SK-N-SH treated with all-trans-retinoic acid at 6 μM for 48 hours (cell line): ENCODE data around the gene TREML2.

Source experiments
- ATAC-seq: fragments of 200-7000 bp; cut with Tn5 transposase; 3 replicates; pipeline ENCODE4 v1.9.1; 2020; ENCODE audit warnings: mild to moderate bottlenecking, moderate library complexity
- ZC3H10 ChIP-seq: fragments of 250-450 bp; sonication (Bioruptor Pico); IDR thresholded peaks from 2 replicates; pipeline ENCODE4 v1.5.1; 2021; ENCODE audit warnings: mild to moderate bottlenecking, moderate library complexity
- ZFP30 ChIP-seq: fragments of 450-650 bp; formaldehyde crosslinking; IDR thresholded peaks from 2 replicates; pipeline ENCODE4 v1.5.0; 2022; ENCODE audit warnings: mild to moderate bottlenecking, moderate library complexity

TREML2 gene

GRCh38 chr6:41147917-41148316 lies 53.0 kb downstream of the TREML2 start:
- TF ChIP-seq ZFP30 (CRISPR knock-in tag) (no peak), ZC3H10 (CRISPR knock-in tag) (no peak)
- ATAC-seq: no peak
